ENCODE data around the gene SP4. TPM values are rescaled to one million over a fixed set of nuclear protein-coding genes. Genes with fewer than 3 reads are reported as not detected.

SP4 gene
- total RNA-seq, 1 donor from 2014 or later = 6.3 TPM

DNA sequence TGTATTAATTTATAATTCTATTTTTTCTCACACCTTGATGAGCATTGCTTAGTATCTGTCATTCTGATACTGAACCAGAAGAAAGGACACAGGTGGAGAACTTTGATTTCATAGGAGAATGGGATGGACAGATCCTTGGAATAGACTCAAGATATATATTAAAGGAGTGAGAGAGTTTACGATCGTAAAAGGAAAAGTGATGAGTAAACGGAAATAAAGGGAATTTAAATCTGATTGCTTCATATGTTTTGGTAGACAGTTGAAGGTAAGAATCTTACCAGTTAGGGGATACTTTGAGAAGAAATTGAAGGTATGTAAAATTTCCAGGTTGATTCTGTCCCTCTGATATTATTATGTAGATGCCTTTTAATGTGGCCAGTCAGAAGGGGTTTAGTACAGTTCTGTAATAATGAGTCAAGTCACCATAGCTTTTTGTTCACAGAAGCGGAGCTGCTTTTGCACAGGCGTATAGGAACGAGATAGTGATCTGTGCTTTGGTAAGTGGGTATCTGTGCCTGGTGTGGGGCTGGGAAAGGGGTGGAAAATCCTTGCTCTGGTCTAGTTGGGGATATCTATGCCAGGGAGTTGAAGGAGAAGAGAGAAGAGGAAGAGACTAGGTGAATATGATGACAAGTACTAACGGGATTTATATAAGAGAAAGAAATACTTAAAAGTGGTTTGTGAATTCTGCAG is 15.4 kb downstream of the SP4 start:
- no peak for DNase-seq (ENCODE audit: low spot score)

DNA sequence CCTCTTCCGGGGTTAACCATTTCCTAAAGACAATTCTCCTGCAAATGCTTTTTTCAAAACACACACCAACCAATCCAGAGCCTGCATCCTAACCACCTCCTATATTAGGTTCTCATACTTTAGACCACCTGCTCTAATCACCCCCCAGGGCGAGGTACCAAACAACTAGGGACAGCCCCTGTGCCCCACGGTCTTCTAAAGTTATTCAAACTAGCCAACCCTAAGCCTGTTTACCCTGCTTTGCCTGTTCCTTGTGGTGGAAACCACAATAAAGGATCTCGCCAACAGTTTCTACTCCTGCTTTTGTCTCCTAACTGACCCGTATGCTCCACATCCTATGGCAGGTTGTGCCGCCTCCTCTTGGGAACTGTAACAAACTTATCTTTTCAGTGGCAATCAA is 21.1 kb downstream of the SP4 start:
- no peak for DNase-seq (ENCODE audit: low spot score)

DNA sequence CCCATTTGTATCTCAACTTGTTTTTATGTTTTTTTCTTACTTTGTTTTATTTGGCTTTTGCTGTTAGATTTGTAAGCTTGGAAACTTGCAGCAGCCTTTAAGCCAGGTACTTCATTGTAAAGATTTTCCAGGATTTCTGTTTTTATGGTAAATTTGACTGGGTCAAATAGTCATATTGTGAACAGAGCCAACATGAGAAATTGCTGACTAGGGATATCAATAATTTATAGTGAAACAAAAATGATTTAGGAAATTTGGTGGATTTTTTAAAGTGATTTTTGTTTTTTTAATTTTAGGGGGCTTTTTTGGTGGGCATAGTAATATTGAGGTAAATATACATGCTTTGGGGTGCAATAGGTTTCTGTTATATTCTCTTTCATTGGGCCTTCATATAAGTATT is 22.2 kb downstream of the SP4 start:
- DNase-seq (ENCODE audit: low spot score) = no peak

DNA sequence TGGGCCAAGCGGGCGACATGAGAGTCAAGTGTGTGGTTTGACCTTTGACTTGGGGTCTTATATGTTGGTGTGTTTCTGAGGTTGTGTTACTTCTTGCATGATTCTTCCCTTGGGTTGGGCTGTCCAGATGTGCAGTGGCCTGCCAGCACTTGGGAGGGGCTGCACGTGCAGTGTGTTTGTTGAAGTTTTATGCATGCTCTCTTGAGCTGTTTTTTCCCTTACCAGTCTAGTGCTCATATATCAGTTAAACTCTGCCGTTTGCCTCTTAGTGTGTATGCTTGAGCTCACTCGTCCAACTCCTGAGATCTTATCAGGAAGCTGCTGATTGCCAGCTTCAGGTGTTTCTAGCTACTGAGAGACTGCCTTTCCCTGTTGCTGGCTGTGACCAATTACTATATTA is 23.1 kb downstream of the SP4 start:
- no peak for DNase-seq (ENCODE audit: low spot score)

DNA sequence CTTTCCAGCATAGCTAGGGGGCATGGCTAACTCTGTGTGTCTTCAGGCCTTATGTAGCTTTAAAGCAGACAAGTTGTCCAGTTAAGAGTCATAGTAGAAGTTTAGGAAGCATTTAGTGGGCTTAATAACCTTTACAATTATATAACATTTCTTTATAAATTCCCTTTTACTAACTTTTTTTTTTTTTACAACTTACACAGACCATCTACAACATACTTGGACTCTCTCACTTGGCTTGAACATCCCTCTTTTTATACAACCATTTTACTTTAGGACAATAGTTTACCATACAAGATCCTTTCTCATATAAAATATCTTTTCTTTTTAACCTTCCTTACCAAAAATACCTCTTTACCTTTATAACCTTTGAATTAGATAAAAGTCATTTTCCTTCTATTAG is 26.3 kb downstream of the SP4 start:
- DNase-seq (ENCODE audit: low spot score) = no peak

DNA sequence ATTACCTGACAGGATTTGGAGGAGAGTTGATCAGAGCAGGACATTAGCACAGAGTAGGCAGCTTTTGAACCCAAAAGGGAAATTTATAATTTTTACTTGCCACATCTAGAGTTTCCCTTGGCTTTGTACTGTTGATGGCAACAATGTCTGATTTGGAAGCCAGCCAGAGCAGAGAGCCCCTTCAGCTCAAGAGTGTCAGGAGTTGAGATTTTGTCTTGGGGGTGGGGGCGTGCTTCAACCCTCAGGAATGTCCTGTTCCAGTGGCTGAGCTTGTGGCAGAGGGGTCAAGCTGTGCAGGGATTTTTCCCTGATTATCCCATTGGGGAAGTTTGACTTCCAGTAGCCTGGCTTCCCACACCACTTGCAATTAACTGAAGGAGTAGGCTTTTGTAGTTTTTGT is 27.0 kb downstream of the SP4 start:
- DNase-seq (ENCODE audit: low spot score) = no peak

DNA sequence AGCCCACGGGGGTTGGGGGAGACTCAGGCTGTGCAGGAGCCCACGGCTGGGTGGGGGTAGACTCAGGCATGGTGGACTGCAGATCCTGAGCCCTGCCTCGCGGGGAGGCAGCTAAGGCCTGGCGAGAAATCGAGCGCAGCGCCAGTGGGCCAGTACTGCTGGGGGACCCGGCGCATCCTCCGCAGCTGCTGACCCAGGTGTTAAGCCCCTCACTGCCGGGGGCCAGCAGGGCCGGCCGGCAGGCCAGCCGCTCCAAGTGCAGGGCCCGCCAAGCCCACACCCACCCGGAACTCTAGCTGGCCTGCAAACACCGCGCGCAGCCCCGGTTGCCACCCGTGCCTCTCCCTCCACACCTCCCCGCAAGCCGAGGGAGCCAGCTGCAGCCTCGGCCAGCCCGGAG is 33.4 kb downstream of the SP4 start:
- no peak for DNase-seq (ENCODE audit: low spot score)

DNA sequence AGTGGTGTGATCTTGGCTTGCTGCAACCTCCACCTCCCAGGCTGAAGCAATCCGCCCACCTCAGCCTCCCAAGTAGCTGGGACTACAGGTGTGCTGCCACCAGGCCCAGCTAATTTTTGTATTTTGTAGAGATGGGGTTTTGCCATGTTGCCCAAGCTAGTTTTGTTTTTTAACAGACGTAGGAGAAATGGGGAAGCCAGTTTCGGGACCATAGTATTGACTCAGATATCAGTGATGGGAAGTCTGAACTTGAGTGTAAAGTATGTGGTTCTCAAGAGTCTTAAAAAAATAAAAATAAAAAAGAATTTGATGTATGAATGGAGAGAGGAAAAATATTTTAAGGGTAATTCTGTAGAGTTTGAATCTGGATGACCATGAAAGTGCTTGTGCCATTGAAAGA is 34.2 kb downstream of the SP4 start:
- DNase-seq (ENCODE audit: low spot score) = no peak

DNA sequence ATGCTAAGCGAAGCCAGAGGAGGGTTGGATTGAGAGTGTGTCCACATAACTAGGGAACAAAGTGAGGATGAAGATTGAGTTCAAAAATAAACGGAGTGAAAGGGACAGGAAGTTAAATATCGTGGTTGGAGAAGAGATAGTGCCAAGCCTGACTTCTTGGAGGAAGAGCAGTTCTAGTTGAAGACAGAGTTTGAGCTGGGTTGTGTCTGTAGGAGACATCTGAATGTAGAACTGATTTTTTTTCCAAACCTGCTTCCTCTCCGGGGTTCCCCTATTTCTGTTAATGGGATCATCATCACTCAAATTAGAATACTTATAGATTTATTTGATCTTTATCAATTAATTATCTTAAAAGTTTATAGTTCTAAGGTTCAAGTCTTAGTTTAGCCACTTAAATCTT is 35.6 kb downstream of the SP4 start:
- DNase-seq (ENCODE audit: low spot score) = no peak

DNA sequence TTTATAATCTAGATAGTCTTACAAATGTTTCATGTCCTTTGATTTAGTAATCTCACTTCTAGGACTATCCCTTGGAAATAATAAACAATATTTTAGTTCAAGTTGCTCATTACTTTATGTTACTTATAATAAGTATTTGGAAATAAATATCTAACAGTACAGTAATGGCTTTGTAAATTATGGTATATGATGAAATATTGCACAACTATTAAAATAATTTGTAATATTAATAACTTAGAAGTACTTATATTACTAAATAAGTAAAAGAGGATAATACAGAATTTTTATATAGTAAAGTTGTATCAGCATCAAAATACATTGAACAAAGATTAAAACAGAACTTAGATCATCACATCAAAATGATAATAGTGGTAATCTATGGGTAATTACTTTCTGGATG is 41.1 kb downstream of the SP4 start:
- no peak for DNase-seq (ENCODE audit: low spot score)

DNA sequence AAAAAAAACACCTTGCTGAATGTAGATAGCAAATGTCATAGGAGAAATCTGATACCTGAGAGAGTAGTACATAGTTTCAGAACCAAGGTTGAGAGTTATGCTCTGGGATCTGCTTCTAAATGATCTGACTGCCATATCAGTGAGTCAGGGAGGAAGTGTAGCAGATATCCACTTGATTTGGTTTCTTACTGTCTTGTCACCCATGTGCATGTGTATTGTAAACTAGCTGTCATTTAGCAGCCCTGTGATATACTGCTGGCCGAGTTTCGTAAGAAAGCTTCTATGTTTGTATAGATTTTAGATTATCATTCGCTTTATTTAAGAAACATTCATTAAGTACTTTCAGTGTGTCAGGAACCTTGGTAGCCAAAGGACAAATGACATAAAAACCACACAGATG is 42.0 kb downstream of the SP4 start:
- DNase-seq (ENCODE audit: low spot score) = no peak

DNA sequence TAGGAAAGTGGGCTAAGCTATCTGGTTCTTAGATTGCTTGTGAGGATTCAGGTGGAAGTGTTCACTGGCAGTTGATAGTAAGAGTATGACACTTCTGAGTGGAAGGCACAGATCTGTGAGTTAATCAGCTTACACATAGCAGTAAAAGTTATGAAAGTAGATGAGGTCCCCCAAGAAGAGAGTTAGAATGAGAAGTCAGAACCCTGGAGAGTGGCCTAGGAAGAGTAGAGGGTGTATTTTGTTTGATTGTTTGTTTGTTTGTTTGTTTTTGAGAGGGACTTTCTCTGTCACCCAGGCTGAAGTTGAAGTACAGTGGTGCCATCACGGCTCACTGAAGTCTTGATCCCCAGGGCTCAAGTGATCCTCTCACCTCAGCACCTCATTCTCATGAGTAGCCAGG is 44.1 kb downstream of the SP4 start:
- DNase-seq (ENCODE audit: low spot score) = no peak

DNA sequence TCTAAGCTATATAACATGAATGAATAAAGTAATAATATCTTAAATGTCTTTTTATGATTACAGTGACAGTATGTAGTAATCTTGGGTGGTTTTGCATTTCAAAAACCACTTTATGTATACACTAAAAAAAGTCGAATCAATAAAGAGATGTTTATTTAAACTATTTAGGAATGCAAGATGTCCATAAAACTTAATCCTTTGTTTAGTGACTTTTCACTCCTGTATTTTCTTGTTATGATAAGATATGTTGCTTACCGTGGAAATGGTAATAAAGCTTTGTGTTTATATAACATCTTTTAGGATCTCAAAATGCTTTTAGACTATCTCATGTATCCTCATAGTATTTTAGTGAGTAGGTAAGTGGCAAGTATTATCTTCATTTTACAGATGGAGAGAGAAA is 48.5 kb downstream of the SP4 start:
- DNase-seq (ENCODE audit: low spot score) = no peak

DNA sequence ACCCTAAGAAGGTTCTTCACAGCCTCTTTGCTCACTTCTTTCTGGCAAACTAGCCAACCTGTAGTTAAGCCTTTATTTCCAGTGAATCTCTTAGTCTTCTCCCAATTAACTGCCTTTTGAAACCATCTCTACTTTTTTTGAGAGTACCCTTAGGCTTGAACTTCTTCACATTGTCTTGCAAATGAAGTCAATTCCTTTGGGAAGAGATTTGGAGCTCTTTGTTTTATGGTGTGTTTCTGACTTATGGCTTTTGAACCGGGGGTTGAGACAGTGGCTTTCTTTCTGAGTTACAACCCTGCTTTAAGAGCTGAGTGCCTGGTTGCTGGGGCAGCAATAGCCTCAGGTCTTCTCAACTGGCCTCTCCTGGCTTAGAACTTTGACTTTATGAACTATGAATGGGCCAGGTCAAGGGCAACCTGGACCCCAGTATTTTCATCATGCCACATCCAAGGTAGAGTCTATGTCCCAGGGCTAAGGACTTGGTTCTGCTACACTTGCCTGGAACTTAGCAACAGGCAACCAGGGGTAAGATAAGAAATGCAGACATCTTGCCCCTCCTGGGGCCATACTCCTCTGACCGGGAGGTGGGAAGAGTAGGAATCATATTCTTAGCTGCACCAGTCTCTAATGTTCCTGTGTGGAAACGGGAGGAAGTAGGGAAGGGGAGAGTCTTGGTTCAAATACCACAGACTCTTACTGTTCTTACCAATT is 53.0 kb downstream of the SP4 start:
- DNase-seq (ENCODE audit: low spot score) = no peak

DNA sequence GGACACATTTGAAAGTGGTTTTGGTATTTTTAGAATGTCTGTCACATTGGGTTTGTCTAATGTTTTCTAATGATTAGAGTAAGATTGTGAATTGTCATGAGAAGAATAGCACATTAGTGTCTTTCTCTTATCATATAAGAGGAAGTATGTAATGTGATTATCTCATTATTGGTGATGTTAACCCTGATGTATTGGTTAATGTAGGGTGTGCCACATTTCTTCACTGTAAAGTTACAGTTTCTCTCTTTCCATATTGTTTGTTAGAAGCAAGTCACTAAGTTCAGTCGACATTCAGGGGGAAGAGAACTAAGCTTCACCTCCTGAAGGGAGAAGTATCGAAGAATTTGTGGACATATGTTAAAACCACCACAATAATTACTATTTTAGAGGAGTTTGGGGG is 58.6 kb downstream of the SP4 start:
- no peak for DNase-seq (ENCODE audit: low spot score)

DNA sequence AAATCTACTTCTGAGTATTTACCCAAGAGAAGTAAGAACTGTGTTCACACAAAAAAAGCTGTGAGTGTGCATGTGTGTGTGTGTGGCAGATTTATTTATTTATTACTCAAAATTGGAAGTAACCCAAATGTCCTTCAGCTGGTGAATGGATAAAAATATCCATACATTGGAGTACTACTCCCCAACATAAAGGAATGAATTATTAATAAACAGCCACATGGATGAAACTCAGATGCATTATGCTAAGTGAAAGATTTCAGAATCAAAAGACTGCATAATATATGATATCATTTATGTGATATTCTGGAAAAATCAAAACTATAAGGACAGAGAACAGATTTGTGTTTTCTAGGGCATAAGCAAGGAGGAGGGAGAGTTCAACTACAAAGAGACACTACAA is 67.8 kb downstream of the SP4 start:
- no peak for DNase-seq (ENCODE audit: low spot score)

DNA sequence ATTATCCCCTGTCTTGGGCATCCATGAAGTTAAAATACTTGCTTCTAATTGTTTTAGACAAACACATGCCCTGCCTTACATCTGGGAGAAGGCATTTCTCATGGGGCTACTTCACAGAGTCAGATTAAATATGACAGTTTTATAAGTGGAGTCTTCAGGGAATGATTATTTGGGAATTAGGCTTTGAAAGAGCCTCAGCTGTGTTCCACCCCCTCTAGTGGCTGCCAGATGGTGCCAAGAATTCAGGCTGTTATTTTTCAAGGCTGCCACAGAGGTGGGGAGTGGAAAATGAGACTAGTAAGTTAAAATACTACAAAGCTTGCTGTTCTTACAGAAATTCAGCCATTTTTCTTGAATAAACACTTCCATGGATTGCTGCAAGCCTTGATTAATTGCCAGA is 69.2 kb downstream of the SP4 start:
- no peak for DNase-seq (ENCODE audit: low spot score)

DNA sequence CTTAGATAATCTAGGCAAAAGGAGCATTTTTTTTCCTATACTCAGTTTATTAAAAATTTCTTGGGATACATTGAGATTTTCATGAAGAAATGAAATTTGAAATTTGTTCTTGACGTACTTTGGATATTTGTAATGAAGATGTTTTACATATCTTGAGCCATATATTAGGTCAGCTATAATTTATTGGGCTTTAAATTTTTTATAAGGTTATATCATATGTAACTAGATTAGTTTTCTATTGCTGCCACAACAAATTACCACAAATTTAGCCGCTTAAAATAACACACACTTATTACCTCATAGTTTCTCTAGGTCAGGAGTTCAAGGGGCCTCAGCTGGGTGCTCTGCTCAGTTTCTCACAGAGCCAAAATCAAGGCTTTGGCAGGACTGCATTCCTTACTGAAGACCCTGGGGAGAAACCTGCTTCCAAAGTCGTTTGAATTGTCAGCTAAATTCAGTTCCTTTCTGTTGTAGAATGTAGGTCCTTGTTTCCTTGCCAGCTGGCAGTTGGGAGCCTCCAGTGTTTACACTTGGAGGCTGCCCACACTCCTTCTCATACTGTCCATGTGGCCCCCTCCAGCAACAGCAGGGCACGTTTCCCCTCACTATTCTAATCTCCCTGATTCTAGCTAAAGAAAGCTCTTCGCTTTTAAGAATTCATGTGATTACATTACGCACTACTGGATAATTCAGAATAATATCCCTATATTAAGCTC is 72.4 kb downstream of the SP4 start:
- DNase-seq (ENCODE audit: low spot score) = no peak

DNA sequence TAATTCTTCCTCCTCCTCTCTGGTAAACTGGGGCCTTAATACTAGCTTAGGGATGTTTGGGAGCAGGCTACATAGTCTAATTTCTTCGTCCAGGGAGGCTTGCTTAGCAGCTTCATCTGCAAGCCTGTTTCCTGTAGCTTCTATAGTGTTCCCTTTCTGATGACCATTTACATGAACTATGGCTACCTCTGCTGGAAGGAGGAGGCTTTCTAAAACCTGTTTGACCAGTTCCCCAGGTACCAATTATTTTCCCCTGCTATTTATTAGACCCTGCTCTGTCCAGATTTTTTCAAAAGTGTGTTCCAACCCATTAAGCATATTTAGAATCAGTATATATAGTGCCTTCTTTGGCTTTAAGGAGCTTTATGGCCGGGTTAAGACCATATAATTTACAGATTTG is 76.1 kb downstream of the SP4 start:
- DNase-seq (ENCODE audit: low spot score) = no peak

DNA sequence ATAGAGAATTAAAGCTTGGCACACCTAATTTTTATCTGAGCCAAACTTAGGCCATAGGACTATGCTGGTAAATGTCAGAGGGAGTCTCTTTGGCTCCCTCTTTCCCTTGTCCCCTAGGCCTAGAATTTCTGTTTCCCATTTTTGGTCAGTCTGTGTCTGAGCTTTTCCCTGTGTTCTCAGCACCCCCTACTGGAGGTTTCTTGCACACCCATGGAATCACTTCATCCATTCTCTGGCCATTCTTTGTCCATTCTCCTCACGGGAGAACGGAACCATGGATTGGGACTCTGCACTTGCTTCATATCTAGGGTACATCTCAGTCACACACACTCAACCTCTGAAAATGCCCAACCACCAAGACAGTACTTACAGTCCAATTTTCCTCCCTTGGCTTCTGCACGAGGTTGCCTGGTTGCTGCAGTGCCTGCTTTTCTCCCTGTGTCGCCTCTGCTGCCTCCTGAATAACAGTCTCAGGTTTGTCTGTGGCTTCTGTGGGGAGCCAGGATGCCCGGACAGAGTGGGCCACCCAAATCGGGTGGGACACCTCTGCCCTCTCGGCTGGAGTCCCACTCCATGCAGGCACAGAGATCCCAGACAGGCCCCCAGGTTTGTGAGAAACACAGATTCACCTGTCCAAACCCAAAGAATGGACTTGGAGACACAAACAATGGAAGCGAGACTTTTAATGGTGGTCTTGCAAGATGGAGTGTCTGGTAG is 79.9 kb downstream of the SP4 start:
- peak; percentile 37 for DNase-seq (ENCODE audit: low spot score)

DNA sequence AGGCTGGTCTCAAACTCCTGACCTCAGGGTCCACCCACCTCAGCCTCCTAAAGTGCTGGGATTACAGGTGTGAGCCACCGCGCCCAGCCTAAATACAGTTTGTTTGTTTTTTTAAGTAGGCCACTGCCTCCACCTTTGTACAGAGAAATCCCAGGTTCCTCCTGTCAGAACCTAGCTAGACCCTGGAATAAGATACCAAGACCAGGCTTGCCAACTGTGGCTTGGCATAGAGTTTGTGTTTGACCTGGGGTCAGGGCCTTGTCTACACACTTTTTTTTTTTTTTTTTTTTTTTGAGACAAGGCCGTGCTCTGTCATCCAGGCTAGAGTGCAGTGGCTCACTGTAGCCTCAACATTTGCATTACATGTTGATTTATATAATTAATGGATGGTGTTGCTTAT is 80.7 kb downstream of the SP4 start:
- DNase-seq (ENCODE audit: low spot score) = no peak

DNA sequence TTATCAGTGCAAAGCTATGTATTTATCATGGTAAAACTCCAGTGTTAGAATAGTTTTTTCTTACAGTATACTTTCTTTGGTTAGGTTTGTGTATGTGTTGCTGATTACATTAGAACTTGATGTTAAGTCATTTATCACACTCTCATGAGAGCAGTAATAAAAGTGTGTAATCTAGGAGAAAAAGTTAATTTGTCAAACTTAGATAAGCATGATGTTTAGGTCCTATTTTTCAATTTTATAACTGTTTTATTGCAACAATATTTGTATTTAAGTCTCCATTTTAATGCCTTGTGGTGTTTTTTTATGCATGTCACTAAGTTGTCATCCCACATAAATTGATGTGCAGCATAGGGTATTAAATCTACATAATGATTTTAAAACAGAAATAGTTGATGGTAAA is 86.2 kb downstream of the SP4 start:
- DNase-seq (ENCODE audit: low spot score) = no peak

DNA sequence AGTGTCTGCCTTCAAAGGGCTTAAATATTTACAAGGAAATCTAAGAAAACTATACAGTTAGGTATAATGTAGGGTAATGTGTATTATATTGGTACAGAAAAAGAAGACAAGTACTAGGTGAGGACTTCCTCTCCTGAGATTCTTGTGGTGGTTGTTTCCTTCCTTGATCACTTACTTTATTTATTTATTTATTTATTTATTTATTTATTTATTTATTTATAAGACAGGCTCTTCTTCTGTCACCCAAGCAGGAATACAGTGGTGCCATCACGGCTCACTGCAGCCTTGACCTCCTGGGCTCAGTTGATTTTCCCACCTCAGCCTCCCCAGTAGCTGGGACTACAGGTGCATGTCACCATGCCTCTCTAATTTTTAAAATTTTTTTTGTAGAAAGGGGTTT is 96.8 kb downstream of the SP4 start:
- DNase-seq (ENCODE audit: low spot score) = no peak
